SW480 (cell line): ENCODE data around the gene RRAS2.
"Not testable (repeated sequence)": the region's sequence is repeated elsewhere in the genome, so short reads cannot be mapped to it uniquely, and the experiment has no call there.

Experiments
- DNase-seq: peaks from one replicate; pipeline ENCODE4 v3.0.0-alpha.2; 2016; ENCODE audit warnings: low spot score

The RRAS2 gene

GRCh38 chr11:14258221-14258935 is 100.6 kb downstream of the RRAS2 start:
- peak; percentile 26 for DNase-seq

- DNase-seq, result no peak
Observed at GRCh38 chr11:14255238-14255534, 103.8 kb downstream of the RRAS2 start.

- no peak for DNase-seq
Observed at GRCh38 chr11:14254533-14255237, 104.3 kb downstream of the RRAS2 start.

- DNase-seq, result no peak
Observed at GRCh38 chr11:14253840-14254239, 105.1 kb downstream of the RRAS2 start.

GRCh38 chr11:14253421-14253820 is 105.6 kb downstream of the RRAS2 start:
- DNase-seq, result no peak

GRCh38 chr11:14252501-14252900 is 106.5 kb downstream of the RRAS2 start:
- not testable (repeated sequence) for DNase-seq

- DNase-seq, result no peak
Observed at GRCh38 chr11:14251754-14252153, 107.2 kb downstream of the RRAS2 start.

GRCh38 chr11:14249121-14249963 is 109.6 kb downstream of the RRAS2 start:
- DNase-seq, result peak; percentile 67

- no peak for DNase-seq
Observed at GRCh38 chr11:14248580-14248981, 110.4 kb downstream of the RRAS2 start.

GRCh38 chr11:14245444-14245843 is 113.5 kb downstream of the RRAS2 start:
- DNase-seq, result no peak

- no peak for DNase-seq
Observed at GRCh38 chr11:14244926-14245325, 114.1 kb downstream of the RRAS2 start.

- no peak for DNase-seq
Observed at GRCh38 chr11:14242733-14243132, 116.2 kb downstream of the RRAS2 start.

- DNase-seq, result no peak
Observed at GRCh38 chr11:14242187-14242586, 116.8 kb downstream of the RRAS2 start.

- DNase-seq, result no peak
Observed at GRCh38 chr11:14240951-14241350, 118.0 kb downstream of the RRAS2 start.

GRCh38 chr11:14240221-14240620 is 118.8 kb downstream of the RRAS2 start:
- no peak for DNase-seq

- DNase-seq, result no peak
Observed at GRCh38 chr11:14237444-14237961, 121.5 kb downstream of the RRAS2 start.

- no peak for DNase-seq
Observed at GRCh38 chr11:14235701-14236100, 123.3 kb downstream of the RRAS2 start.

GRCh38 chr11:14234446-14234845 is 124.5 kb downstream of the RRAS2 start:
- DNase-seq, result no peak

- no peak for DNase-seq
Observed at GRCh38 chr11:14232652-14233051, 126.3 kb downstream of the RRAS2 start.

- DNase-seq, result no peak
Observed at GRCh38 chr11:14230407-14230806, 128.6 kb downstream of the RRAS2 start.

GRCh38 chr11:14229472-14229871 is 129.5 kb downstream of the RRAS2 start:
- DNase-seq, result no peak

- DNase-seq, result no peak
Observed at GRCh38 chr11:14228356-14228755, 130.6 kb downstream of the RRAS2 start.
